Activated CD4-positive, alpha-beta T cell treated with anti-CD3 and anti-CD28 coated beads, Interleukin-2, amount 50 U/mL, for 16 hours (primary cell): ENCODE measurements around the gene WHRN.

Experiments used
- DNase-seq: peaks from one replicate; pipeline ENCODE4 v3.0.0-alpha.2; 2020

The WHRN gene

DNA sequence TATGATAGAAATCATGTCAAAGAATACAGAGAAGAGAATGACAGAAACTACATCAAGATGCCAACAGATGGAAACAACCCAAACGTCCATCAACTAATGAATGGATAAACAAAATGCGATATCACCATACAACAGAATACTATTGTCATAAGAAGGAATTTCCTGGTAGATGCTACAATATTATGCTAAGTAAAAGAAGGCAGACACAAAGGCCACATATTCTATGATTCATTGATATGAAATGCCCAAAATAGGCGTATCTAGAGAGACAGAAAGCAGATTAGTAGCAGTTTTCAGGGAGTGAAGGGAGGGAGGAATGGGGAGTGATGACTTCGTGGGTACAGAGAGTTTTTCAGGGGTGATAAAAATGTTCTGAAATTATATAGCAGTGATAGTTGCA lies 59.2 kb downstream of the WHRN start:
- DNase-seq: no peak

DNA sequence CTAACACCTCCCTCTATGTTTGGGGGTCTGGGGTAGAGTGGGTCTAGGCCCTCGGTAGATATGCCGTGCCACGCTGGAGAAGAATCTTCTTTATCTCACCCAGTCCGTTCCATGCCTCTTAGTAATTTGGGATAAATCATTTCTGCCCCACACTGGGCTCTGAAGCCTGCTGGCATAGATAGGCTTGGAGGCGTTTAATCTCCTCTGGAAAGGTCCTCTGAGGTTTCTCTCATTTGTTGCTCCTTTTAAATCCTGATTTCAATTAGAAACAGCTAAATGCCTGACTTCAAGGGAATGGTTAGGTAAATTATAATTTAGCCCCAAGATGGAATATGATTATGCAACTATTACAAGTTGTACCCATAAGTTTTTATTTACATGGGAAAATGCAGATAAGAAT lies 59.7 kb downstream of the WHRN start:
- no peak for DNase-seq

DNA sequence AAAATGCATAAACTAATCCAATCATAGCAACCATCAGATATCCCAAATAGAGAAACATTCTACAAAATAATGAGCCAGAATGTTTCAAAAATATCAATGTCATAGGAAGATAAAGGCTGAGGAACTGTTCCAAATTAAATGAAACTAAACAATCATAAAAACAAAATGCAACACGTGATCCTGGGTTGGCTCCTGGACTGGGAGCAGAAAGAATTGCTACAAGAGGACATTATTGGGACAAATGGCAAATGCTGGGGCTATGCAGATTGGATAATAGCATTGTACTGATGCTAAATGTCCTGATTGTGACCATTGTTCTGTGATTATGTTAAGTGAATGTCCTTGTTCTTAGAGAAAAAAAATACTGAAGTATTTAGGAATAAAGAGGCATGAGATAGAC lies 63.3 kb downstream of the WHRN start:
- DNase-seq: no peak

DNA sequence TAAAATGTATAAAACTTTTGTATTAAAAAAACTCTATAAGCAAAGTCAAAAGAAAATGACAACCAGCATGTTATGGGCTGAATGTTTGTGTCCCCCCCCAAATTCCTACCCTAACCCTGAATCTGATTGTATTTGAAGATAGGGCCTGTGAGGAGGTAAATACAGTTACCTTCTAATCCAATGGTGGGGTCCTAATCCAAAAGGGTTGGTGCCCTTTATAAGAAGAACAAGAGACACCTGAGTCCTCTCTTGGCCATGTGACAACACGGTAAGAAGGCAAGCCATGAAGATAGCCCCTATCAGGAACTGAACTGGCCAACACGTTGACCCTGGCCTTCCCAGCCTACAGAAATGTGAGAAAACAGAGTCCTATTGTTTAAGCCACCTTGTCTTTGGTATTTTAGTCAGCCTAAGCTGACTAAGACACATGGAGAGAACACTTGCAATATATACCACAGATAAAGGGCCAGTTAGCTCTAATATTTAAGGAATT lies 67.8 kb downstream of the WHRN start:
- DNase-seq: no peak

DNA sequence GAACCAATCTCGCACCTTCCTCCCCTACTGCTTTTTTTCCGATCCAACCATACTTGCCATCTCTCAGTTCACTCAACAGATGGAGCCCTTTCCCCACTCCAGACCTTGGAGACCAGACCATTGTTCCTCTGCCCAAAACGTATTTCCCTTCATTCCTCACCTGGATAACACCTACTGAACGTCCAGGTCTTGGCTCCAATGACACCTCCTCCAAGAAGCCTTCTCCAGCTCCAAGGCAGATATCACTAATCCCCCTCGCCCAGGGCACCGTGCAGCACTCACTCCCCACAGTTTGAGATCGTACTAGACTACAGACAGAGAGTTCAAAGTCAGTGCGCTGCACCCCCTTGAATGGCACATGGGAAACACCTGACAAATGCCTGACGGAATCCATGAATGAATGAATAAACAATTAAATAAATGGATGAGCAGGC lies 70.4 kb downstream of the WHRN start:
- DNase-seq: peak; percentile 20

DNA sequence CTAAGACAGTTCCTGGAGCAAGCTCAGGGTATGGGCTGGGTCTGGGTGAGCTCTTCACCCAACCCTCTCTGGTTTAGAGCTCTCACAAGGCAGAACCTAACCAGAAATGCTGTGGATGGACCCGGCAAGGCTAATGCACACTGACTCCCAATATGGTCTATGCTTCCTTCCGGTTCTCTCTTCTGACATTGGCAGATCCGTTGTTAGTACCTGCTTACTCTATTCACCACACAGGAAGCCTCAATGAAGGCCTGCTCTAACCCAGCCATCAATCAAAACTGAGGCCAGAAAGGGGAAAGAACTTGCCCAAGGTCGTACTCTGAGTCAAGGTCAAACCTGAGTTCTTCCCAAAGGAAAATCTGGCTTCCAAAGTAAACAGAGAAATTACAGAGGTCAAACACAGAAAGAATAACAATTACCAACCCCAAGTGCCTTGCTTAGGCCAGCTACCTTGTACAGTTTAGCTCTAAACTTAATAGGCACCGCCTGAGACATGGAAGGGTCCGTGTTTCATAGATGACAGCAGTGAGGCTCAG lies 71.5 kb downstream of the WHRN start:
- DNase-seq: no peak

DNA sequence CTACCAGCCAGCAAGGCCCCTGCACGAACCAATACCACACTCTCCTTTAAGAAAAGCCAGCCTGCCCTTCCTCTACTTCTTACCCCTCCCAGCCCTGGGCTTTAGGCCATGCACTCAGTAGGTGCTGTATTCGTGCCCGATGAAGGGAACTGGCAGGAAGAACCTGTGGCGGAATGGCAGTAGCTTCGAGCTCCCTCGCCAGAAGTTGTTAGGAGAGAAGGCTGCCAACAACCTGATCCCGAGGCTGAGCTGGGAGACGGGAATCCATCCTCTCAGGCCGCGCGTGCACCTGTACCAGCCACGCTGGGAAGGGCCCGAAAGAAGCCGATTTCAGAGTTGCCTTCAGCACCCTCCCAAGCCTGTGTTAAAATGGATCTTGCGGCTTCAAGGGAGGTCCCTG lies 72.2 kb downstream of the WHRN start:
- DNase-seq: no peak

DNA sequence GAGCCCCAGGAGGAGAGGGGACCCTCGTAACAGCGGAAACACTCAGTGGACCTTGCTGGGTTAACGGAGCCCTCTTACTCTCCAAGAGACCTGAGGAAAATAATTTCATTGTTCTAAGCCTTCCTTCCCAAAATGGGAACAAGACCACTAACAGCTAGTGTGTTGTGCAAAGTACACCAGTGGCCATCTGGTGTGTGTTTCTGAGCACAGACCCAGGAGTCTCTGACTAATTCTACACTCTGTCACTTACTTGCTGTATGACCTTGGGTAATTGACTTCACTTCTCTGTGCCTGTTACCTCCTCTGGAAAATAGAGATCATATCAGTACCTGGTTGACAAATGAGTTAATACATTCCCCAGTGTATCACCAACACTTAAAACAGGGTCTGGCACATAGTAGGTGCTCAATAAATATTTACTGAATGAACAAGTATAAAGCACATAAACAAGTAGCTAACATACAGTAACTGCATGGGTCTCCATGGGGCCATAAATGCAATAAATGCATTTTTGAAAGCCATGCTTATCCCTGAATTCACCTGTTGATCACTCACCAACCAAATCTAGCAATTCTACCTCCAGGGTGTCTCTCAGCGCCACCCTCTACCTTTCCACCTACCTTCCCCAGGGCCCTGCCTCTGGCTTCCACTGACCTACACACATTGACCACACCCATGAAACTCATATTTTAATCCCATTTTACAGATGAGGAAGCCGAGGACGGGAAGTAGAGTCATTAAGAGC lies 72.8 kb downstream of the WHRN start:
- no peak for DNase-seq

DNA sequence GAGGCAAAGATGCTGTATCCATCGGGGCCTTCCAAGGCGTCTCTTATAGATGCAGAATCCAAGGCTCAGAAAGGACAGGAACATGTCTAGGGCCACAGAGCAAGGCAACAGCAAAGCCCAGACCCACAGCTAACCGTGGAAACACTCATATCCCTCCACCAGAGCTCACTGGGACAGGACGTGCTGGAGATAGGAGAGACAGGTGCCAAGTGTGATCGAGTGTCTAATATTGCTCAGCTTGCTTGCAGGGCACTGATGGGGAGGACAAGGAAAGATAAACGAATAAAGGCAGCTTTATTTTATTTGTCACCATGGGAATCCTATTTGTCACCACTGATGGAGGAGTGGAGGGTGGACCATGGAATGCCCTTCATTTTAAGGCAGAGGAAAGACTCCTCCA lies 73.5 kb downstream of the WHRN start:
- no peak for DNase-seq

DNA sequence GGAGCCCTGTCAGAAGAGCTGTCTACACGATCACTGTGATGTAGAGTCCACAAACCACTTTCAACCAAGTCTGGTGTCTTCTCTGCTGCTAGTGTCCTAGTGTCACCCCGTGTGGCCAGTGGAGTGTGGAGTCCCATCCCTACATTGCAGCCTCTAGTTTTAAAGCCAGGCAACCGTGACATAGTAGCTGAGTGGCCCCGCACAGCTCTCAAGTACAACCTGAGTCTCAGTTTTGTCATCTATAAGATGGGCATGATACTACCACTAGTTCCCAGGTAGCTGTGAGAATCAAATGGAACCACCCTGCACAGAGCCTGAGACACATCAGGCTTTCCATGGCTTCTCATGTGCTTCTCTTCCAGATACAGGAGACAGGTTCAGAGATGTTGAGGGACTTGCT lies 74.3 kb downstream of the WHRN start:
- no peak for DNase-seq

DNA sequence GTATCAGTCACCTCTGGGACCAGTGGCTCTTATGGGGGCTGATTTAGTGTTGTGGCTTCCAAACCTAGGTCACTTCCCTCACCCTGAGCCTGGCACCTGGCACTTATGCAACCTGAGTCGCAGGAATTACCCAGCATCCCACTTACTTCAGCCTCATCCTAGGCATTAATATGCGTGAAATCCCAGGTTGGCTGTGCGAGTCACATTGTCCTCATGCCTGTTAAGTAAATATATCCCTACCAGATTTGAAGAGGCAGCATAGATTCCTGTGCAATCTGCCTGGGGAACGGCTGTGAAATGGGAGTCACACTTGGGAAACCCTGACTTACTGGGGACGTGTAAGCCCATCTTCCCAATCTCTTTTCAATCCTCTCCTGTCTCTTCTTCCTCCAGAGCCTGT lies 74.8 kb downstream of the WHRN start:
- DNase-seq: no peak

DNA sequence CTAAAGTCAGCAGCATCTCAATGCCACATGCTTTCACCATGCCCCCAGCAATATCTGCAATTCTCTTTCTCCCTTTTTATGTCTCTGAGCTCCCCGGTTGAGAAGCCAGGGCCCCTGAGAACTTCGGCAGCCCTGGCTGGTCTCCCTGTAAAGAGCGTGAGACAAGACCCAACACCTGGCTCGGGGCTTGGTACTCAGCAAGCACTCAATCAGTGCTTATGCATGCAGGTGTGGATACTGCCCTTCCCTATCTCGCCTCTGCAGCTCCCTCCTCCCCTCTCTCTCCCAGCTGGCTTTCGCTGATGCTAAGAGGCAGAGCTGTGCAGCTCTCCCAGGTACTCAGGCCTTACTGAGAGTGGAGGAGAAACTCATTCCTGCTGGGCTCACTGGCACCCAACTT lies 75.8 kb downstream of the WHRN start:
- DNase-seq: no peak

DNA sequence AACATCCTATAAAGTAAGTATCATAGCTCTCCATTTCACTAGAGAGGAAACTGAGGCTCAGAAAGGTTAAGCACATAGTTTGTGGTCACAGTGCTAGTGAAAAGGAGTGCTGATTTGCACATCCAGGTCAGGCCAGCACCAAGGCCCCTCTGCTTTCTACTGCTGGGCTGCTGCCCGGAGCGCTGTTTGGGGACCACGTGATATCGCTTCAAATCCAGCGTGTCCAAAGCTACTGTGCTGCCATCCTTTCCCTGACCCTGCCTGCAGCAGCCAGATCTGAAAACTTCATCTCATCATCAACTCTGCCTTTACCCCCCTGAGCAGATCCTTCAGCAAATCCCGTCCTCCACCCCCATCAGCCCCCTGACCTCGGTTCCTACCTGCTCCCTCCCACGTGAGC lies 76.8 kb downstream of the WHRN start:
- no peak for DNase-seq

DNA sequence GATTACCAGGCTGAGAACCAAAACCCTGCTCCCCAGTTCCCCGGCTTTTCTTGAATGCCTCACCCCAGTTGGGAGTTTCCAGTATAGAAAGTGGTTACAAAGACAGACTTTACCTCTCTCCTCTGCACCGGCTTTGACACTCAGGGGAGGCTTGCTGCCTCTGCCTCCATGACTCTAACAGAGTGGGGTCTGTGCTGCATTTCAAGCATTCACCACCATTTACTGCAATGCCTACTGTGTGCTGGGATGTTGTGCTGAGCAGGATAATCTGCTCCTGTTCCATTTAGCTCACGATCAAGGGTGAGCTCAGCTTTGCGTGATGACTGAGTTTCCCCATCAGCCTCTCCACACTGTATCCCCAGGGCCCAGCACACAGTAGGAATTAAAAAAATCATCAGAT lies 77.6 kb downstream of the WHRN start:
- DNase-seq: no peak

DNA sequence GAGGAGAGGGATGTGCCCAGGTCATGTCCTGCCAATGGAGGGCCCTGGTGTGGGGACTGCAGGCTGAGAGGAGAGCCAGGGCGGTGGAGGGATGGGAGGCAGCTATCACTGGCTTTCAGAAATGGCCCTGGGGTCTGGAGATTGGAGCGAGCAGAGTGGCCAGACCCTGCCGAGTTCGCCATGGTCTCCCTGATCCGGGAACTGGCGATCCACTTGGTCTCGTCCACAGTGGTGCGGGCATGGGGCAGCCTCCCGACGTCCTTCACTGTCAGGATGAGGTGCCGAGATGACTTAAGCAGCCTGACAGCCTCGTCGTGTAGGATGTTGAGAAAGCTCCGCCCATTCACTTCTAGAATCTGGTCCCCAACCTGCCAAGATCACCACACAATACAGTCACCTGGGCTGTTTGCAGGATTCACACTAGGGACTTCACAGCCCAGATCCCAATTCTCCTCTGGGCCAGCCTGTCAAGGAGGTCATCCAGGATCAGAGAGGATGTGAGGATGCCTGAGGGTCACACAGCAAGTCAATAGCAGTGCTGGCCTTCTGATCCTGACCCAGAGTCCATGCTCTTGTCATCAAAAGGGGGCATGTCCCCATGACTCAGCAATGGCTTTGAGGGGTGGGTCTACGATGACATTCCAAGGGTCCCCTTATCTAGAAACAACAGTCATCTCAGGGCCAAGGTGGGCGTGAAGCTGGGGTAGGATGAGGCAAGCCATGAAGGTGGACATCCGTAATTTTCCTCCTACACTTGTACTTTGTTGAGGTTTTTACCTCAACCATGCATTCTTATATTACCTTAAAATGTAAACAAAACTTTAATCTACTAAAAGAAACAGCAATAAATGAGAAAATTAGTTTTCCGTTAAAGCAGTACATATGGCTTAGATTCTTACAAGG lies 79.0 kb downstream of the WHRN start:
- no peak for DNase-seq

DNA sequence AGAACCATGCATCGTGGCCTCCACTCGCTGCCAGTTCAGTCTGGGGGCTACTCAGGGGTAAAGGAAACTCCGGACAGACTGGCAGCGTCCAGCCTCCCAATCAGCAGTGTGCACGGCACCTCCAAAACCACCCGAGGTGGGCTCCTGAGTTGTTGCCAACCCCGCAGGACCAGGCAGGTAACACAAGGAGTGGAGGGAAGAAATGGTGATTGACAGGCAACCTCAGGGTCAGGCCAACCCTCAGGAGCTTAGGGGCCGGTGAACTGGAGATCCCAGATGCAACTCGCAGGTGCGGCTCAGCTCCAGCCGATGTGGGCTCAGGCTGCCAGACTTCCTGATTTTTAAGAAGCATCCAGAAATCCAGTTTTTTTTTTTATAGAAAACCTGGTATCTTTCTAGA lies 80.1 kb downstream of the WHRN start:
- DNase-seq: no peak

DNA sequence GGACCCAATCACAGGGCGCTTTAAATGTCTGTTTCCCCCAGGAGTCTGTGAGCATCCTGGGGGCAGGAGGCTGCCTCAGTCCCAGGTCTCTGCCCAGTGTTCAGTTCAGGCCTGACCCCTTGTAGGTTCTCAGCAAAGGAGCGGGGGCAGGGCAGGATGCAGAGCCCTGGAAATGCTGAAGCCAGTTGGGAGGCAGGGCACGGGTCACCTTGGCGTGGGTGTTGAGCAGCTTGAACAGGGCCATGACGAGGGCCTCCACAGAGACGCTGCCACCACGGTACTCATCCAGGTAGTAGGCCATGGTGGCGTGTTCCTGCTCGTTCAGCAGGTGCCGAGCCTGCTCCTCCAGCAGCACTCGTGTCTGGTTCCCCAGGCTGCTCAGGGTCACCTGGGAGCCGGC lies 81.1 kb downstream of the WHRN start:
- DNase-seq: no peak

DNA sequence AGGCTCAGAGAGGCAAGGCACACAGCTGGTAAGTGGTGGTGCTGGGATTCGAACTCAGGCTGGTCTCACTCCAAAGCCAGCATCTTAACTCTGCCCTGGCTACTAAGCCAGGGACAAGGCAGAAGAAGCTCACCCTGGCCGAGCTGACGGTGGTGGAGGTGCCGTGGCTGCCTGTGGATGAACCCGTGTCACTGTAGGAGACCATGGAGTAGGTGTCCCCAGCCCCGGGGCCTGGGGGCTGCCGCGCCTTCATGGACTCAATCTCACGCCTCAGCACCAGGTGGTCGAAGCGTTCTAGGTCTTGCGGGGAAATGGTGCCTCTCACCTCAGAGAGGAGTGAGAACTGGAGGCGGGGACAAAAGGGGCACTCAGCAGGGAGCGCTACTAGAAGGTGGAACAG lies 82.1 kb downstream of the WHRN start:
- no peak for DNase-seq

DNA sequence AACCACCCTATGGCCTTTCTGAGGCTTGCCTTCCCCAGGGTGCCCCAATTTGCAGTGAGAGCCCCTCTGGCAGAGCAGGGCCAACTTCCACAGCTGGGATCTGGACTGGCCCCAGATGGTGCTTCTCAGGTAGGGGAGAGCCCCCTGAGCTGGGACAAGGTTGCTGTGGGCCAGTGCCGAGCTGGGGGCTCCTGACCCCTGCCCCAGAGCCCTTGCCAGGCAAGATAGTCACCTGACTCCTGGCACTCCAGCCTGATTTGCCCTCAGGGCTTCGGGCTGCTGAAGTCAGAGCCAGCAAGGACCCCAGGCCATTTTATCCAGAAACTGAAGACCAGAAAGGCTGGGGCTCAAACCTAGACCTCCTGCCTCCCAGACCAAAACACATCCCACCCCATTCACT lies 84.1 kb downstream of the WHRN start:
- DNase-seq: no peak

DNA sequence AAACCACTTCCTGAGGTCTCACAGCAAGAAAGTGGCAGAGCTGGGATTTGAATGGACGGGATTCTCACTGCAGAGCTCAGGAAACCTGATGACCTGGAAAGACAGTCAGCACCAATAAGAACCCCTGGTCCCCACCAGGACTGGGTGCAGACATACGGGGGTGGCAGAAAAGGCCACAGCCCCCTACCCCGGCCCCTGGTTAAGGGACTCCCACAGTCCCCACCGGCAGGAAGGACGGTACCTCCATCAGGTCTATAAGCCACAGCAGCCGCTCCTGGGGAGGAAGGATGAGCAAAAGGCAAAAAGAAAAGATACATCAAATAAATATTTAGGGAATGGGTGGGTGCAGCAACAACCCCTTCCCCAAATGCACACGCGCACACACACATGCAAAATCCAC lies 85.5 kb downstream of the WHRN start:
- no peak for DNase-seq

DNA sequence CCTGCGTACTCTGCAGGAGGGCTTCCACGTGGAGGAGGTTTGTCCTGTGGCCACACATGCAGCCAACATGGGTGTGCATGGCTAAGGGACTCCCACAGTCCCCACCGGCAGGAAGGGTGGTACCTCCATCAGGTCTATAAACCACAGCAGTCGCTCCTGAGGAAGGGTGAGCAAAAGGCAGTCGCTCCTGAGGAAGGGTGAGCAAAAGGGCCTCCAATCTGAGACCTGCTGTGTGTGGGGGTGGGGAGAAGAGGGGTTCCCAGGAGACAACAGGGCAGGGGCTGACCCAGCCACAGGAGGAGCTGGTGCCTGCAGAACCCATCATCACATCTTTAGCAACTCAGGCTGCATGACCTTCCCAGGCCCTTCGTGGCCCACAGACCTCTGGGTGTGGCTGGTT lies 87.2 kb downstream of the WHRN start:
- no peak for DNase-seq

DNA sequence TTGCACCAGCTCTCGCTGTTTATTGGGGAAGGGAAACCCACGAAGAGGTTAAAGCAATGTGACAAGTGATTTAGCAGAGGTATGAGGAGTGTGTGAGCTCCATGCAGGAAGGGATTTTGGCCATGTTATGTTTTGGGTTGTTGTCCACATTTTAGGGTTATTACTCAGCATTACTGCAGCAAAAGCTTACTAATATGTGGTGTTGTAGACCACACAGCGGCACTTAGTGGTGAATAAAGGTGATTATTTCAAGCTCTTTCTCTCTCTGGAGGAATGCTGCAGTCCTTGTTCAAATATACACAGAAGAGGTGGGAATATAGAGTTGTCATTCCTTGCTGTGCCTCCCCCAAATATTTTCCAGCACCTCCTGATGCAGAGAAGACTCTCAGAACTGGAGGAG lies 87.8 kb downstream of the WHRN start:
- DNase-seq: no peak

DNA sequence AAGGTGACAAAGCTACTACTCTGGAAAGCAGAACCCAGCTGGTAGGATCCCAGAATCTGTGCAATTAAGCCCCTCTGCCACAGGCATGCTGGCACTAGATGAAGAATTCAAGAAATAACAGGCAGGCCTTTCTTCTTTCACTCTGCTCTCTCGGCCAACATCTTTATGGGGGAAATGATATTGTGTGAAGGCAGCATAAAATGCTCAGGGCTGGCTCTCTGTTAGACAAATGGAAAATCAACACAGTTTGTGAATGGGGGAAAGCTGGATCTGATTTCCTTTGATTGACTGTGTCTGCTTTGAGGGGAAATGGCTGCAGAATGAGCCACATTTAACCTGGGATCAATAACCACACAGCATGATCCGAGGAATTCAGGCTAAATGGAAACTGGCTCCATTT lies 88.4 kb downstream of the WHRN start:
- DNase-seq: no peak

DNA sequence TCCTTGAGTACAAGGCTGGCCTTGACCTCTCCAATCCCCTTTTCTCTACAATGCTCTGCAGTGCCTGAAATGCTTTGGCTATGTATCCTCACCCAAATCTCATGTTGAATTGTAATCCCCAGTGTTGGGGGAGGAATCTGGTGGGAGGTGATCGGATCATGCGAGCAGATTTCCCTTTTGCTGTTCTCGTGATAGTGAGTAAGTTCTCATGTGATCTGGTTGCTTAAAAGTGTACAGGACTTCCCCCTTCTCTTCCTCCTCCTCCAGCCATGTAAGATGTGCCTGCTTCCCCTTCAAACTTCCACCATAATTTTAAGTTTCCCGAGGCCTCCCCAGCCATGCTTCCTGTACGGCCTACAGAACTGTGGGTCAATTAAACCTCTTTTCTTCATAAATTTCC lies 89.0 kb downstream of the WHRN start:
- no peak for DNase-seq
